HEK293 (cell line): Measurements from ENCODE around the gene APOA5.

Experiments
- RBAK ChIP-seq: fragments of 450-650 bp; formaldehyde crosslinking; IDR thresholded peaks from 2 replicates; pipeline ENCODE4 v1.5.1; 2016; ENCODE audit warnings: missing biosample characterization, missing genetic modification characterization
- REPIN1 ChIP-seq: fragments of 450-650 bp; formaldehyde crosslinking; IDR thresholded peaks from 2 replicates; pipeline ENCODE4 v1.5.1; 2017; ENCODE audit warnings: missing biosample characterization, missing genetic modification characterization, low read depth
- ZNF274 ChIP-seq, 2 experiments: fragments of 200-500 bp in 1 of 2; fragments of 450-650 bp in 1 of 2; sonication (Bioruptor generic) in 1 of 2; formaldehyde crosslinking in 1 of 2; IDR thresholded peaks; 2 replicates each; pipeline versions ENCODE4 v1.5.1 to v1.6.1; 2014 to 2016; ENCODE audit warnings: borderline replicate concordance in 1 of 2, inconsistent platforms in 1 of 2, low read length in 1 of 2, missing biosample characterization in 1 of 2, missing genetic modification characterization in 1 of 2
- ZNF473 ChIP-seq: fragments of 450-650 bp; formaldehyde crosslinking; IDR thresholded peaks from 2 replicates; pipeline ENCODE4 v1.5.1; 2017; ENCODE audit warnings: missing biosample characterization, missing genetic modification characterization
- ZNF514 ChIP-seq: fragments of 450-650 bp; formaldehyde crosslinking; IDR thresholded peaks from 2 replicates; pipeline ENCODE4 v1.5.1; 2016; ENCODE audit warnings: missing biosample characterization, missing genetic modification characterization
- ZNF621 ChIP-seq: fragments of 450-650 bp; formaldehyde crosslinking; IDR thresholded peaks from 2 replicates; pipeline ENCODE4 v1.5.1; 2017; ENCODE audit warnings: missing biosample characterization, missing genetic modification characterization
- ZNF629 ChIP-seq: fragments of 450-650 bp; formaldehyde crosslinking; IDR thresholded peaks from 2 replicates; pipeline ENCODE4 v1.5.1; 2017; ENCODE audit warnings: missing biosample characterization, missing genetic modification characterization
- ZNF658 ChIP-seq: fragments of 450-650 bp; formaldehyde crosslinking; IDR thresholded peaks from 2 replicates; pipeline ENCODE4; 2016; ENCODE audit warnings: missing biosample characterization, missing genetic modification characterization
- ZNF670 ChIP-seq: fragments of 450-650 bp; formaldehyde crosslinking; IDR thresholded peaks from 2 replicates; pipeline ENCODE4 v1.5.1; 2016; ENCODE audit warnings: missing biosample characterization, missing genetic modification characterization, low read depth
- ZNF830 ChIP-seq: fragments of 450-650 bp; IDR thresholded peaks from 2 replicates; pipeline ENCODE4 v1.5.0; 2018; ENCODE audit warnings: missing biosample characterization, missing genetic modification characterization, low read depth, mild to moderate bottlenecking, moderate library complexity
- TF ChIP-seq, protein P1 (sequence below): fragments of 450-650 bp; formaldehyde crosslinking; IDR thresholded peaks from 2 replicates; pipeline ENCODE4 v1.5.1; 2016; ENCODE audit warnings: missing biosample characterization, missing genetic modification characterization
- TF ChIP-seq, protein P2 (sequence below): fragments of 450-650 bp; formaldehyde crosslinking; IDR thresholded peaks from 2 replicates; pipeline ENCODE4 v1.5.1; 2016; ENCODE audit warnings: missing biosample characterization, missing genetic modification characterization
- TF ChIP-seq, protein P3 (sequence below): fragments of 450-650 bp; formaldehyde crosslinking; conservative IDR thresholded peaks from 2 replicates; pipeline ENCODE4 v1.5.1; 2016; ENCODE audit warnings: low read depth, missing biosample characterization, missing genetic modification characterization

DNA sequence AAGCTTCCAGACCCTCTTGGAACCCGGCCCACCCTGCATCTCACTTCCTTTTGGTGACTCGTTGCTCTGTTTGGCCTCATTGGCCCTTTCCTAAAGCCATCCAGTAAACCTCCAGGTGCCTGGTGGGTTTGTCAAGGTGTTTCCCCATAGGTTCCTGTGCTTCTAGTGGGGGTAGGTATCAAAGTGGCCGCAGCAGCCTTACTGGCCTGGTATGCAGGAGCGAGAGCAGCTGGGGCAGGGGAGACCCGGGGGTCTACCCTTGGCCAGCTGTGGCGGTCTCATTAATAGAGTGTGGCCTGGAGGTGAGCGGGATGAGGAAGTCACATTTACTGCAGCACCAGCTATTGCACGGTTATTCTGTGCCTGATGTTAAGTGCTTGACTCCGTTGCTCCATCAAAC is 27.4 kb upstream of the APOA5 start:
- no peak for TF ChIP-seq ZNF473 (tag by site-specific recombination)
- no peak for TF ChIP-seq ZNF629 (tag by site-specific recombination)
- TF ChIP-seq RBAK (tag by site-specific recombination) = no peak
- TF ChIP-seq ZNF830 (tag by site-specific recombination) = no peak
- no peak for TF ChIP-seq ZNF514 (tag by site-specific recombination)
- no peak for TF ChIP-seq REPIN1 (tag by site-specific recombination)
- no peak for TF ChIP-seq ZNF658 (tag by site-specific recombination)
- TF ChIP-seq ZNF274 (IDR thresholded peaks at IDR 0.05; ENCODE audit: low read length) = no peak
- no peak for TF ChIP-seq ZNF274 (tag by site-specific recombination; IDR thresholded peaks at IDR 0.05; ENCODE audit: borderline replicate concordance)
- TF ChIP-seq, protein P1, sequence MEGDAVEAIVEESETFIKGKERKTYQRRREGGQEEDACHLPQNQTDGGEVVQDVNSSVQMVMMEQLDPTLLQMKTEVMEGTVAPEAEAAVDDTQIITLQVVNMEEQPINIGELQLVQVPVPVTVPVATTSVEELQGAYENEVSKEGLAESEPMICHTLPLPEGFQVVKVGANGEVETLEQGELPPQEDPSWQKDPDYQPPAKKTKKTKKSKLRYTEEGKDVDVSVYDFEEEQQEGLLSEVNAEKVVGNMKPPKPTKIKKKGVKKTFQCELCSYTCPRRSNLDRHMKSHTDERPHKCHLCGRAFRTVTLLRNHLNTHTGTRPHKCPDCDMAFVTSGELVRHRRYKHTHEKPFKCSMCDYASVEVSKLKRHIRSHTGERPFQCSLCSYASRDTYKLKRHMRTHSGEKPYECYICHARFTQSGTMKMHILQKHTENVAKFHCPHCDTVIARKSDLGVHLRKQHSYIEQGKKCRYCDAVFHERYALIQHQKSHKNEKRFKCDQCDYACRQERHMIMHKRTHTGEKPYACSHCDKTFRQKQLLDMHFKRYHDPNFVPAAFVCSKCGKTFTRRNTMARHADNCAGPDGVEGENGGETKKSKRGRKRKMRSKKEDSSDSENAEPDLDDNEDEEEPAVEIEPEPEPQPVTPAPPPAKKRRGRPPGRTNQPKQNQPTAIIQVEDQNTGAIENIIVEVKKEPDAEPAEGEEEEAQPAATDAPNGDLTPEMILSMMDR = no peak
- TF ChIP-seq, protein P2, sequence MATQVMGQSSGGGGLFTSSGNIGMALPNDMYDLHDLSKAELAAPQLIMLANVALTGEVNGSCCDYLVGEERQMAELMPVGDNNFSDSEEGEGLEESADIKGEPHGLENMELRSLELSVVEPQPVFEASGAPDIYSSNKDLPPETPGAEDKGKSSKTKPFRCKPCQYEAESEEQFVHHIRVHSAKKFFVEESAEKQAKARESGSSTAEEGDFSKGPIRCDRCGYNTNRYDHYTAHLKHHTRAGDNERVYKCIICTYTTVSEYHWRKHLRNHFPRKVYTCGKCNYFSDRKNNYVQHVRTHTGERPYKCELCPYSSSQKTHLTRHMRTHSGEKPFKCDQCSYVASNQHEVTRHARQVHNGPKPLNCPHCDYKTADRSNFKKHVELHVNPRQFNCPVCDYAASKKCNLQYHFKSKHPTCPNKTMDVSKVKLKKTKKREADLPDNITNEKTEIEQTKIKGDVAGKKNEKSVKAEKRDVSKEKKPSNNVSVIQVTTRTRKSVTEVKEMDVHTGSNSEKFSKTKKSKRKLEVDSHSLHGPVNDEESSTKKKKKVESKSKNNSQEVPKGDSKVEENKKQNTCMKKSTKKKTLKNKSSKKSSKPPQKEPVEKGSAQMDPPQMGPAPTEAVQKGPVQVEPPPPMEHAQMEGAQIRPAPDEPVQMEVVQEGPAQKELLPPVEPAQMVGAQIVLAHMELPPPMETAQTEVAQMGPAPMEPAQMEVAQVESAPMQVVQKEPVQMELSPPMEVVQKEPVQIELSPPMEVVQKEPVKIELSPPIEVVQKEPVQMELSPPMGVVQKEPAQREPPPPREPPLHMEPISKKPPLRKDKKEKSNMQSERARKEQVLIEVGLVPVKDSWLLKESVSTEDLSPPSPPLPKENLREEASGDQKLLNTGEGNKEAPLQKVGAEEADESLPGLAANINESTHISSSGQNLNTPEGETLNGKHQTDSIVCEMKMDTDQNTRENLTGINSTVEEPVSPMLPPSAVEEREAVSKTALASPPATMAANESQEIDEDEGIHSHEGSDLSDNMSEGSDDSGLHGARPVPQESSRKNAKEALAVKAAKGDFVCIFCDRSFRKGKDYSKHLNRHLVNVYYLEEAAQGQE (tag by site-specific recombination) = no peak
- TF ChIP-seq ZNF670 = no peak
- no peak for TF ChIP-seq ZNF621 (tag by site-specific recombination)
- TF ChIP-seq, protein P3, sequence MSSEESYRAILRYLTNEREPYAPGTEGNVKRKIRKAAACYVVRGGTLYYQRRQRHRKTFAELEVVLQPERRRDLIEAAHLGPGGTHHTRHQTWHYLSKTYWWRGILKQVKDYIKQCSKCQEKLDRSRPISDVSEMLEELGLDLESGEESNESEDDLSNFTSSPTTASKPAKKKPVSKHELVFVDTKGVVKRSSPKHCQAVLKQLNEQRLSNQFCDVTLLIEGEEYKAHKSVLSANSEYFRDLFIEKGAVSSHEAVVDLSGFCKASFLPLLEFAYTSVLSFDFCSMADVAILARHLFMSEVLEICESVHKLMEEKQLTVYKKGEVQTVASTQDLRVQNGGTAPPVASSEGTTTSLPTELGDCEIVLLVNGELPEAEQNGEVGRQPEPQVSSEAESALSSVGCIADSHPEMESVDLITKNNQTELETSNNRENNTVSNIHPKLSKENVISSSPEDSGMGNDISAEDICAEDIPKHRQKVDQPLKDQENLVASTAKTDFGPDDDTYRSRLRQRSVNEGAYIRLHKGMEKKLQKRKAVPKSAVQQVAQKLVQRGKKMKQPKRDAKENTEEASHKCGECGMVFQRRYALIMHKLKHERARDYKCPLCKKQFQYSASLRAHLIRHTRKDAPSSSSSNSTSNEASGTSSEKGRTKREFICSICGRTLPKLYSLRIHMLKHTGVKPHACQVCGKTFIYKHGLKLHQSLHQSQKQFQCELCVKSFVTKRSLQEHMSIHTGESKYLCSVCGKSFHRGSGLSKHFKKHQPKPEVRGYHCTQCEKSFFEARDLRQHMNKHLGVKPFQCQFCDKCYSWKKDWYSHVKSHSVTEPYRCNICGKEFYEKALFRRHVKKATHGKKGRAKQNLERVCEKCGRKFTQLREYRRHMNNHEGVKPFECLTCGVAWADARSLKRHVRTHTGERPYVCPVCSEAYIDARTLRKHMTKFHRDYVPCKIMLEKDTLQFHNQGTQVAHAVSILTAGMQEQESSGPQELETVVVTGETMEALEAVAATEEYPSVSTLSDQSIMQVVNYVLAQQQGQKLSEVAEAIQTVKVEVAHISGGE = no peak
